HEK293T (cell line): Measurements from ENCODE around the gene LRP1B.

Experiments used
- ARNT ChIP-seq: fragments of 450-650 bp; IDR thresholded peaks from 2 replicates; pipeline ENCODE4 v1.6.1; 2017; ENCODE audit warnings: mild to moderate bottlenecking
- ELF4 ChIP-seq: fragments of 450-650 bp; IDR thresholded peaks from 2 replicates; pipeline ENCODE4 v1.6.1; 2017; ENCODE audit warnings: antibody characterized with exemption
- FOXK2 ChIP-seq: fragments of 450-650 bp; IDR thresholded peaks from 2 replicates; pipeline ENCODE4 v1.6.1; 2016; ENCODE audit warnings: mild to moderate bottlenecking

GRCh38 chr2:140603416-140603815 lies 1527.4 kb downstream of the LRP1B start:
- TF ChIP-seq ELF4 (no peak), FOXK2 (no peak), ARNT (no peak)
